Measurements from ENCODE around the gene MAPKAP1.
A peak's percentile ranks its signal among the peaks of the same experiment; 100 is the strongest.

Gene MAPKAP1

DNA sequence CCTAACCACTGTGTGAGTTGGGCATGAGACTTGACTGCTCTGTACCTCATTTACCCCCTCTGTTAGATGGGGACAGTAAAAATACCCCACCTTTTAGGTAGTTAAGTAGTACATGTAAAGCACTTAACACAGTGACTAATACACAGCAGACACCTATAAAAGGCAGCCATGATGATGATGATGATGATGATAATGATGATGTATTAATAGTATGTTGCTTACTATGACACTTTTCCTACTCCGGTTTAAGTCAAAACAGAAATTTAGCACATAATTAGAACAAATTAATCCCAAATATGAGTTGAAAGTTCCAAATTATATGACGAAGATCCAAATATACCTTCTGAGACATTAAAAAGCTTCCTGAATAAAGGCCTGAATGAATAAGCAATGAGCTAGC, 223.3 kb downstream of the MAPKAP1 start:
- Histone ChIP-seq H3K4me1 (ENCODE audit: control insufficient read depth, insufficient read depth, low read length) (peaks cover 29% of the 10 kb centered on the region), H3K27ac (ENCODE audit: low read depth, low read length) (peak overlapping the region; percentile 77), H3K36me3 (ENCODE audit: control insufficient read depth, insufficient read depth, low read length) (peaks cover 2% of the 10 kb centered on the region), H3K27me3 (ENCODE audit: control insufficient read depth, insufficient read depth, low read length) (no peaks in the 10 kb centered on the region), H3K9ac (ENCODE audit: low read length) (no peak overlapping the region), H3K4me3 (ENCODE audit: low read length) (no peak overlapping the region)

DNA sequence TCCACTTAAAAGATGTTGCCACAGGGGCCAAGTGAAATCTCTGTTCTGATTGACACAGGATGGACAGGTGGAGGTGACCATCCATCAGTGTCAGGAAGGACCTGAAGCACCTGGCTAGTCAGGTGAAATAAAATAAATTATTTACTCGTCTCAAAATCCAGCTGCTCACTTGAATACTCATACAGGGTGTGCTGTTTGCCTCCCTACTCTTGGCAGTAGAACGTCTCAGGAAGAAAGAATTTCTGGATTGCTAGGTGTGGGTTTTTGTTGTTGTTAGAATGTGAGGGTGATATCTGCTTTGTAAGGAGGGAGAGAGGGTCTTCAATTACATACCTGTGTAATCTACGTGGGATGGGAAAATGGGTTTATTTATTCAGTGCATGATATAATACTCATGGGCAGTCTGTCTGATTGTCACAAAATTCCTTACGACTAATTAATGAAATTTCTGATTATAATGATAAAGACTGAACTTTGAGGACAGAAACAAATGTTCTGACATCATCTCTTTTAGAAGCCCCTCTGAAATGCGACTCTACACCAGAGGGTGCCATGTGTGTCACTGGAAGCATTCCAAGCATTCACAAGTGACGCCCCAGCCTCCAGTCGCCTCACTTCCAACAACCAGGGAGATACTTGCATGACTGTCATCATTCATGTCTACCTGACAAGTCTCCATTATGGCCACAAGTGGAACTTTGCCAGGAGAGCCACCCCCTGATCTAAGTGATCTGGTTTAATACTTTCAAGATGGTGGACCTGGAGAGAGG, 227.0 kb downstream of the MAPKAP1 start:
- Histone ChIP-seq H3K27ac (ENCODE audit: low read depth, low read length) (no peak overlapping the region), H3K4me1 (ENCODE audit: control insufficient read depth, insufficient read depth, low read length) (peaks cover 8% of the 10 kb centered on the region), H3K27me3 (ENCODE audit: control insufficient read depth, insufficient read depth, low read length) (no peaks in the 10 kb centered on the region), H3K9ac (ENCODE audit: low read length) (no peak overlapping the region), H3K4me3 (ENCODE audit: low read length) (no peak overlapping the region), H3K36me3 (ENCODE audit: control insufficient read depth, insufficient read depth, low read length) (peaks cover 2% of the 10 kb centered on the region)

- Histone ChIP-seq H3K4me3 (ENCODE audit: low read length) (no peak overlapping the region), H3K27ac (ENCODE audit: low read depth, low read length) (no peak overlapping the region), H3K36me3 (ENCODE audit: control insufficient read depth, insufficient read depth, low read length) (peaks cover 2% of the 10 kb centered on the region), H3K9ac (ENCODE audit: low read length) (no peak overlapping the region), H3K4me1 (ENCODE audit: control insufficient read depth, insufficient read depth, low read length) (peaks cover 10% of the 10 kb centered on the region), H3K27me3 (ENCODE audit: control insufficient read depth, insufficient read depth, low read length) (no peaks in the 10 kb centered on the region)
These were observed 229.9 kb downstream of the MAPKAP1 start for GRCh38 chr9:125477089-125477544.

DNA sequence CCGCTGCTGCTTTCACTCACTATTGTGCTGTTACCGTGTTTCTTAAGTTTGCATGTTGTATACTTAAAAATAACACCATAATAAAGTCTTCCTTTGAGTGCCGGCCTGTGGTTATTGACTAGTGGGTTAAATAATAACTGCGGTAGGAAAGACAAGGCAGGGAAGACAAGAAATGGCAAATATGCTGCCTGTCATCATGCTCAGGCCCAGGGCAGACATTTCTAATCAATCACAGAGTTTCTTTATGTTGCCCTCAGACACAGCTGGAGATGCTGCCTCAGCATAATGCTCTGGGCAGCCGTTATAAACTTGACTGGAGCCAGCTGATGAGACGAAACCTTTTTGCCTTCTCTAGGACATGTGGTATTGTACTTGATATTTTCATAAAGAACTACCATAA, 230.4 kb downstream of the MAPKAP1 start:
- H3K36me3 ChIP-seq (ENCODE audit: control insufficient read depth, insufficient read depth, low read length), result peaks cover 2% of the 10 kb centered on the region
- no peaks in the 10 kb centered on the region for H3K27me3 ChIP-seq (ENCODE audit: control insufficient read depth, insufficient read depth, low read length)
- H3K27ac ChIP-seq (ENCODE audit: low read depth, low read length), result no peak overlapping the region
- peaks cover 13% of the 10 kb centered on the region for H3K4me1 ChIP-seq (ENCODE audit: control insufficient read depth, insufficient read depth, low read length)
- no peak overlapping the region for H3K4me3 ChIP-seq (ENCODE audit: low read length)
- no peak overlapping the region for H3K9ac ChIP-seq (ENCODE audit: low read length)

- Histone ChIP-seq H3K27me3 (ENCODE audit: control insufficient read depth, insufficient read depth, low read length) (no peaks in the 10 kb centered on the region), H3K36me3 (ENCODE audit: control insufficient read depth, insufficient read depth, low read length) (peaks cover 1% of the 10 kb centered on the region), H3K4me3 (ENCODE audit: low read length) (no peak overlapping the region), H3K9ac (ENCODE audit: low read length) (no peak overlapping the region), H3K27ac (ENCODE audit: low read depth, low read length) (no peak overlapping the region), H3K4me1 (ENCODE audit: control insufficient read depth, insufficient read depth, low read length) (peaks cover 13% of the 10 kb centered on the region)
These were observed 231.6 kb downstream of the MAPKAP1 start for GRCh38 chr9:125475385-125475784.

- Histone ChIP-seq H3K27ac (ENCODE audit: low read depth, low read length) (peak overlapping the region; percentile 11), H3K4me1 (ENCODE audit: control insufficient read depth, insufficient read depth, low read length) (peaks cover 13% of the 10 kb centered on the region), H3K36me3 (ENCODE audit: control insufficient read depth, insufficient read depth, low read length) (no peaks in the 10 kb centered on the region), H3K27me3 (ENCODE audit: control insufficient read depth, insufficient read depth, low read length) (no peaks in the 10 kb centered on the region), H3K4me3 (ENCODE audit: low read length) (peak overlapping the region; percentile 3), H3K9ac (ENCODE audit: low read length) (no peak overlapping the region)
These were observed 233.9 kb downstream of the MAPKAP1 start for GRCh38 chr9:125472926-125473701.

GRCh38 chr9:125472562-125472925, 234.5 kb downstream of the MAPKAP1 start:
- H3K4me3 ChIP-seq (ENCODE audit: low read length), result no peak overlapping the region
- peaks cover 13% of the 10 kb centered on the region for H3K4me1 ChIP-seq (ENCODE audit: control insufficient read depth, insufficient read depth, low read length)

GRCh38 chr9:125470767-125471580, 236.0 kb downstream of the MAPKAP1 start:
- H3K4me1 ChIP-seq (ENCODE audit: control insufficient read depth, insufficient read depth, low read length), result peaks cover 13% of the 10 kb centered on the region
- H3K9ac ChIP-seq (ENCODE audit: low read length), result no peak overlapping the region
- H3K36me3 ChIP-seq (ENCODE audit: control insufficient read depth, insufficient read depth, low read length), result no peaks in the 10 kb centered on the region
- no peak overlapping the region for H3K27ac ChIP-seq (ENCODE audit: low read depth, low read length)
- no peaks in the 10 kb centered on the region for H3K27me3 ChIP-seq (ENCODE audit: control insufficient read depth, insufficient read depth, low read length)
- no peak overlapping the region for H3K4me3 ChIP-seq (ENCODE audit: low read length)

More at GRCh38 chr9:125472562-125472925, 234.5 kb downstream of the MAPKAP1 start:
- no peak overlapping the region for H3K27ac ChIP-seq (ENCODE audit: low read depth, low read length)
- H3K9ac ChIP-seq (ENCODE audit: low read length), result no peak overlapping the region
- no peaks in the 10 kb centered on the region for H3K36me3 ChIP-seq (ENCODE audit: control insufficient read depth, insufficient read depth, low read length)
- no peaks in the 10 kb centered on the region for H3K27me3 ChIP-seq (ENCODE audit: control insufficient read depth, insufficient read depth, low read length)

DNA sequence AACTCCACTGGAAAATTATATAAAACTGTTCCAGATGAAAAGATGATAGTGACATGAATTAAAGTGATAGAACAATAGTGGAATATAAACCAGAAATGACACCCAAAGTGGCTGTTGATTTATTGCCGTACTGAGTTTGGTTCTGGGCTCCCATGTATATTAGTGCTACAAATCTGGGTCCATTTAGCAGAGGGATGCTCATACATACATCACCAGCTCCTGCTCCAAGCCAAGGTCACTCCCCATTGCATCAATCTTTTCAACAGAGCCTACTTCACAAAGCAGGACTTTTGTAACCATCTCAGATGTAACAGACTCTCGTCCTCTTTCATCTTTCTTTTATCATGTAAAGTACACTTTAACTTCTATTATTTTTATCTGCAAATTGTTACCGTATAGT, 236.8 kb downstream of the MAPKAP1 start:
- Histone ChIP-seq H3K27me3 (ENCODE audit: control insufficient read depth, insufficient read depth, low read length) (no peaks in the 10 kb centered on the region), H3K9ac (ENCODE audit: low read length) (no peak overlapping the region), H3K27ac (ENCODE audit: low read depth, low read length) (no peak overlapping the region), H3K4me1 (ENCODE audit: control insufficient read depth, insufficient read depth, low read length) (peaks cover 13% of the 10 kb centered on the region), H3K4me3 (ENCODE audit: low read length) (no peak overlapping the region), H3K36me3 (ENCODE audit: control insufficient read depth, insufficient read depth, low read length) (no peaks in the 10 kb centered on the region)

GRCh38 chr9:125468646-125469045, 238.4 kb downstream of the MAPKAP1 start:
- Histone ChIP-seq H3K36me3 (ENCODE audit: control insufficient read depth, insufficient read depth, low read length) (no peaks in the 10 kb centered on the region), H3K27me3 (ENCODE audit: control insufficient read depth, insufficient read depth, low read length) (no peaks in the 10 kb centered on the region), H3K27ac (ENCODE audit: low read depth, low read length) (no peak overlapping the region), H3K4me1 (ENCODE audit: control insufficient read depth, insufficient read depth, low read length) (peaks cover 9% of the 10 kb centered on the region), H3K4me3 (ENCODE audit: low read length) (no peak overlapping the region), H3K9ac (ENCODE audit: low read length) (no peak overlapping the region)

DNA sequence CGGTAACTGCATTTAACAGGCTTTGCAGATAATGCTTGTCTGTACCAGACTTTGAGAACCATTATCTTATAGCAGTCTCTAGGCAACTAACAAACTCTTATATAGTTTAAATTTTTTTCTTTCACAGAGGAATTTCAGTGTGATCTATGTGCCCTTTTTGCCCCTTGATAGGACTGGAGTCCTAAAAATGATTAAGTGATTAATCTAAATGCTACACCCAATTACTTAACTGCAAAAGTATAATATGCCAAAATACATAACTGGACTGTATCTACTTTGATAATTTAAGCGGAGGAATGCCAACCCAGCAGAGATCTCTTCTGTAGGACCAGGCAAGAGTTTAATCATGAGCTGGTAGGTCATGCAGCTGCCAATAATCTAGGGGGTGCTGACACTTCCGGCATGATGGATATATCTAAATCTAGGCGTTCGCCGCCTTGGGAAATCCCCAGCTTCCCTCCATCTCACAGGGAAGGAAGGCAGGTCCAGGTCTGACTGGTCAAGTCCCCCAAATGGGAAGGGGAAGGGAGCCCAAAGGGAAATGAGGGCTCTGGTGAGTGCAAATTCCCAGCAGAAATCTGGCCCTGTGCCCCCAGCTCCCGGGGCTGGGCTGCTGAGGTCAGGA, 239.8 kb downstream of the MAPKAP1 start:
- H3K27me3 ChIP-seq (ENCODE audit: control insufficient read depth, insufficient read depth, low read length), result no peaks in the 10 kb centered on the region
- H3K9ac ChIP-seq (ENCODE audit: low read length), result no peak overlapping the region
- no peak overlapping the region for H3K27ac ChIP-seq (ENCODE audit: low read depth, low read length)
- no peak overlapping the region for H3K4me3 ChIP-seq (ENCODE audit: low read length)
- H3K4me1 ChIP-seq (ENCODE audit: control insufficient read depth, insufficient read depth, low read length), result peaks cover 3% of the 10 kb centered on the region
- no peaks in the 10 kb centered on the region for H3K36me3 ChIP-seq (ENCODE audit: control insufficient read depth, insufficient read depth, low read length)

DNA sequence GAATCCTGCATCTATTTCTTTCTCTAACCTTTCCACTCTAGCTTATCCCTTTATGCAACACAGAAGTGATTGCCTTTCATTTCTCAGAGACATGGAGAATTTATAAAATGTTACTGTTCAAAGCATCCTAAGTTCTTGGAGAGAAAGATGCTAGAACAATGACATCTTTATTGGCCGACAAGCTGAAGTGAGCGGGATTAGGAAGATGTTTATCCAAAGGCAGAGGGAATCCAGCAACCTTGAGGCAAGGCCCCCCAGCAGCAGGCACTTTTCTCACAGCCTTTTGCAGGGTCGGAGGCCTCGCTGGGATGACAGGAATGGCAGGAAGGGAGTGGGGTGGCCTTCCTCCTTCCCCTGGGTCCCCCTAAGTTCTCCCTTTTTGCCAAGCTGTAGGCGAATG, 240.6 kb downstream of the MAPKAP1 start:
- no peak overlapping the region for H3K27ac ChIP-seq (ENCODE audit: low read depth, low read length)
- H3K36me3 ChIP-seq (ENCODE audit: control insufficient read depth, insufficient read depth, low read length), result no peaks in the 10 kb centered on the region

More for the DNA sequence above, 240.6 kb downstream of the MAPKAP1 start:
- no peak overlapping the region for H3K4me3 ChIP-seq (ENCODE audit: low read length)
- H3K9ac ChIP-seq (ENCODE audit: low read length), result no peak overlapping the region
- H3K27me3 ChIP-seq (ENCODE audit: control insufficient read depth, insufficient read depth, low read length), result no peaks in the 10 kb centered on the region
- no peaks in the 10 kb centered on the region for H3K4me1 ChIP-seq (ENCODE audit: control insufficient read depth, insufficient read depth, low read length)
